Keratinocyte (primary cell): ENCODE results near the gene ABHD5. TPM values are rescaled to one million over a fixed set of nuclear protein-coding genes. Genes with fewer than 3 reads are reported as not detected.

Experiments
- DNase-seq: peaks from one replicate; pipeline ENCODE4 v3.0.0-alpha.2; 2011; ENCODE audit warnings: low read depth, missing footprints, low spot score
- FAIRE-seq: peaks from 2 replicates; lab custom pipeline; 2011; peaks lifted over from hg19 to GRCh38; lab: Jason Lieb, UNC
- H2AFZ ChIP-seq: 2 replicates; pipeline ENCODE4 v1.6.0; 2012; ENCODE audit warnings: low read length, control low read depth, inconsistent platforms; ENCODE audit not compliant: control insufficient read depth
- H3K27ac ChIP-seq: 2 replicates; pipeline ENCODE4 v1.5.1; 2011; ENCODE audit warnings: low read length; ENCODE audit not compliant: control insufficient read depth, insufficient read depth
- H3K27me3 ChIP-seq: 3 replicates; pipeline ENCODE4 v1.6.0; 2011; ENCODE audit warnings: low read length; ENCODE audit not compliant: control insufficient read depth, insufficient read depth; ENCODE audit errors: extremely low read depth
- H3K36me3 ChIP-seq, 2 experiments: 2 replicates in 1 of 2; 3 replicates in 1 of 2; pipeline ENCODE4 v1.5.1; 2011; ENCODE audit warnings: low read length in 2 of 2, mild to moderate bottlenecking in 1 of 2; ENCODE audit not compliant: control insufficient read depth in 2 of 2, insufficient read depth in 2 of 2; ENCODE audit errors: extremely low read depth in 1 of 2
- H3K4me1 ChIP-seq: 3 replicates; pipeline ENCODE4 v1.5.1; 2011; ENCODE audit warnings: low read length; ENCODE audit not compliant: control insufficient read depth, insufficient read depth; ENCODE audit errors: extremely low read depth
- H3K4me2 ChIP-seq: 3 replicates; pipeline ENCODE4 v1.6.0; 2011; ENCODE audit warnings: low read depth, low read length; ENCODE audit not compliant: control insufficient read depth, insufficient read depth; ENCODE audit errors: extremely low read depth
- H3K4me3 ChIP-seq, 3 experiments: fragments of 200-600 bp in 1 of 3; sonication (generic) in 1 of 3; 2 replicates in 2 of 3; 3 replicates in 1 of 3; pipeline ENCODE4 v1.5.1; 2011 to 2016; ENCODE audit warnings: low read length in 3 of 3, mild to moderate bottlenecking in 3 of 3, control low read depth in 2 of 3, inconsistent platforms in 1 of 3, low read depth in 1 of 3, mixed read lengths in 1 of 3, mixed run types in 1 of 3, moderate library complexity in 1 of 3; ENCODE audit not compliant: control insufficient read depth in 2 of 3, insufficient read depth in 2 of 3; ENCODE audit errors: extremely low read depth in 1 of 3
- H3K79me2 ChIP-seq: 2 replicates; pipeline ENCODE4 v1.6.0; 2012; ENCODE audit warnings: low read length; ENCODE audit not compliant: control insufficient read depth, insufficient read depth
- H3K9ac ChIP-seq: 3 replicates; pipeline ENCODE4 v1.6.0; 2011; ENCODE audit warnings: low read length; ENCODE audit not compliant: control insufficient read depth, insufficient read depth; ENCODE audit errors: extremely low read depth
- H3K9me1 ChIP-seq: 3 replicates; pipeline ENCODE4 v1.6.0; 2011; ENCODE audit warnings: low read length; ENCODE audit not compliant: control insufficient read depth, insufficient read depth; ENCODE audit errors: extremely low read depth
- H3K9me3 ChIP-seq: 2 replicates; pipeline ENCODE4 v1.5.1; 2012; ENCODE audit warnings: low read depth, low read length; ENCODE audit not compliant: control insufficient read depth
- H4K20me1 ChIP-seq: 3 replicates; pipeline ENCODE4 v1.6.0; 2011; ENCODE audit warnings: low read length; ENCODE audit not compliant: control insufficient read depth, insufficient read depth; ENCODE audit errors: extremely low read depth
- EZH2 ChIP-seq: IDR thresholded peaks from one replicate; pipeline ENCODE4 v1.6.1; 2012; ENCODE audit warnings: inconsistent platforms, mild to moderate bottlenecking, low read length, moderate library complexity
- dilution Hi-C: fragments of 300-500 bp; cut with MboI; formaldehyde crosslinking; loops from one replicate; pipeline ENCODE4 v1.7.0; 2020; ENCODE audit warnings: low sequenced_read_pairs; ENCODE audit not compliant: extremely low pct_ligation_motif_present
- polyA plus RNA-seq, 5 experiments: library from polyadenylated mRNA; depleted of rRNA in 3 of 5; stranded (reverse) in 3 of 5; stranded (forward) in 1 of 5; unstranded in 1 of 5; fragments of >200 nt; gene quantifications; 1 replicate in 1 of 5; 2 replicates in 3 of 5; 3 replicates in 1 of 5; pipeline versions ENCODE4 v1.2.1 to v1.2.3, GENCODE V29; 2011 to 2012; ENCODE audit warnings: missing spikeins in 2 of 5, low read depth in 1 of 5, low replicate concordance in 1 of 5
- TF ChIP-seq, protein P1 (sequence below), 3 experiments: IDR thresholded peaks in 1 of 3; conservative IDR thresholded peaks in 1 of 3; optimal IDR thresholded peaks in 1 of 3; 2 replicates in 2 of 3; 3 replicates in 1 of 3; pipeline versions ENCODE3 to v1.5.1; 2011; ENCODE audit warnings: low read length in 3 of 3, mild to moderate bottlenecking in 3 of 3, moderate library complexity in 2 of 3, control low read depth in 1 of 3, inconsistent platforms in 1 of 3; ENCODE audit not compliant: insufficient read depth in 2 of 3; ENCODE audit errors: extremely low read depth in 1 of 3

The ABHD5 gene
- polyA plus RNA-seq, 1 donor (not counting 4 experiments of a cell fraction or from before 2014, with no cell fraction given), result 26.8 TPM

- Histone ChIP-seq H3K27ac (no peak overlapping the region), H3K27me3 (no peaks in the 10 kb centered on the region), H3K79me2 (no peaks in the 10 kb centered on the region), H3K9me3 (no peaks in the 10 kb centered on the region), H2AFZ (no peak overlapping the region), H3K4me3 (no peak overlapping the region), H3K9ac (no peak overlapping the region), H3K9me1 (peaks cover 2% of the 10 kb centered on the region), H3K4me1 (peaks cover 15% of the 10 kb centered on the region), H4K20me1 (no peaks in the 10 kb centered on the region), H3K36me3 (no peaks in the 10 kb centered on the region), H3K4me2 (no peak overlapping the region)
- dilution Hi-C loops, result no loop called here
- DNase-seq (no peak), FAIRE-seq (no peak)
- TF ChIP-seq, protein P1, sequence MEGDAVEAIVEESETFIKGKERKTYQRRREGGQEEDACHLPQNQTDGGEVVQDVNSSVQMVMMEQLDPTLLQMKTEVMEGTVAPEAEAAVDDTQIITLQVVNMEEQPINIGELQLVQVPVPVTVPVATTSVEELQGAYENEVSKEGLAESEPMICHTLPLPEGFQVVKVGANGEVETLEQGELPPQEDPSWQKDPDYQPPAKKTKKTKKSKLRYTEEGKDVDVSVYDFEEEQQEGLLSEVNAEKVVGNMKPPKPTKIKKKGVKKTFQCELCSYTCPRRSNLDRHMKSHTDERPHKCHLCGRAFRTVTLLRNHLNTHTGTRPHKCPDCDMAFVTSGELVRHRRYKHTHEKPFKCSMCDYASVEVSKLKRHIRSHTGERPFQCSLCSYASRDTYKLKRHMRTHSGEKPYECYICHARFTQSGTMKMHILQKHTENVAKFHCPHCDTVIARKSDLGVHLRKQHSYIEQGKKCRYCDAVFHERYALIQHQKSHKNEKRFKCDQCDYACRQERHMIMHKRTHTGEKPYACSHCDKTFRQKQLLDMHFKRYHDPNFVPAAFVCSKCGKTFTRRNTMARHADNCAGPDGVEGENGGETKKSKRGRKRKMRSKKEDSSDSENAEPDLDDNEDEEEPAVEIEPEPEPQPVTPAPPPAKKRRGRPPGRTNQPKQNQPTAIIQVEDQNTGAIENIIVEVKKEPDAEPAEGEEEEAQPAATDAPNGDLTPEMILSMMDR (optimal IDR thresholded peaks at IDR 0.05 in 1 of 3, IDR thresholded peaks at IDR 0.05 in 1 of 3, conservative IDR thresholded peaks at IDR 0.05 in 1 of 3; ENCODE audit: extremely low read depth in 1 of 3, insufficient read depth in 2 of 3, low read length in 3 of 3), result no peak
- no peak for TF ChIP-seq EZH2
Measured at GRCh38 chr3:43760938-43761337, 70.2 kb downstream of the ABHD5 start.

- DNase-seq, result no peak
- TF ChIP-seq, protein P1 (optimal IDR thresholded peaks at IDR 0.05 in 1 of 3, IDR thresholded peaks at IDR 0.05 in 1 of 3, conservative IDR thresholded peaks at IDR 0.05 in 1 of 3; ENCODE audit: extremely low read depth in 1 of 3, insufficient read depth in 2 of 3, low read length in 3 of 3), result no peak
- no peak for TF ChIP-seq EZH2
- Histone ChIP-seq H3K4me1 (peaks cover 30% of the 10 kb centered on the region), H3K79me2 (no peaks in the 10 kb centered on the region), H2AFZ (no peak overlapping the region), H3K4me3 (no peak overlapping the region), H3K4me2 (no peak overlapping the region), H3K9me3 (no peaks in the 10 kb centered on the region), H3K9ac (no peak overlapping the region), H3K36me3 (no peaks in the 10 kb centered on the region), H3K27me3 (no peaks in the 10 kb centered on the region), H4K20me1 (no peaks in the 10 kb centered on the region), H3K9me1 (peaks cover 2% of the 10 kb centered on the region), H3K27ac (no peak overlapping the region)
- dilution Hi-C loops, result no loop called here
- FAIRE-seq, result no peak
Measured at GRCh38 chr3:43762451-43762850, 71.7 kb downstream of the ABHD5 start.
